ENCODE measurements around the gene PITPNM3.

DNA sequence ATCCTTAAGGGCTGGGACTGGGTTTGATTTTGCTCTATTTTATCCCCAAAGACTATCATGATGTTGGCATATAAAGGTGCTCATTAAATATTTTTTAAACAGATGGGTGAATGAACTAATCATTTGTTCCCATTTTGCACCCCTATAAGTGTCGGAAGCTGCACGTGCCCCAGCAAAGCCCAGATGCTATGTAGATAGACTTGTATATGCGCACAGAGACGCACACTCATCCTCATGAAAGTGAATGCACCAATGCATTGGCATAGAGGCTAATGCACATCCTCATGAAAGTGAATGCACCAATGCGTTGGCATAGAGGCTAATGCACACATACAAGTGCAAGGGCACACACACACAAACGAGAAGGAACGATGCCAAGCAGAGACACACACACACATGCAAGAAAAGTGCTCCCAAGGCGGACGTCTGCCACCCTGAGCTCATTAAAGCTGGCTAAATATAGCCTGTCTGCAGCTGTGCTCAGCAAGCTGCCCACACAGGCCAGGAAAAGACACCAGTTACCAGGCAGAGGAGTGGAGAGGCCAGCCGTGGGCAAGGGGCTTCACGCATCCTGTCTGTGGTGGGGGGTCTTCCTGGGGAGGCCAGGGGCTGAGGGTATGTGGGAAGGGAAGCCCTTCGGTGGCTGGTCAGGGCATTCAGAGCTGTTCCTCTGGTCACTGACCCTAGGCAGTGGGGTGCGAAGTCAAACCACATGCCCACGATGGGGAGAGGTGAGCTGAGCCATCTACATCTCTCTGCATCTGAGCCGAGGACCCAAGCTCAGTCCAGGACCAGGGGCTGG, 59.5 kb downstream of the PITPNM3 start:
- TF ChIP-seq NRF1 (IDR thresholded peaks at IDR 0.05; ENCODE audit: low read depth, low read length) (no peak), CBX5 (IDR thresholded peaks at IDR 0.05; ENCODE audit: low read depth, low read length) (no peak), EGR1 (IDR thresholded peaks at IDR 0.05; ENCODE audit: borderline replicate concordance, low read depth, low read length) (no peak)
